H1 (cell line): Measurements from ENCODE around the gene SLAIN2. TPM values are rescaled to one million over a fixed set of nuclear protein-coding genes. Genes with fewer than 3 reads are reported as not detected.

Experiments
- CTCF ChIA-PET: fragments of 300-600 bp; sonication (Branson Sonifier 250); formaldehyde crosslinking; loops from one replicate; lab custom pipeline; 2021; ENCODE audit not compliant: partially characterized antibody; lab: Charles Lee
- POLR2A ChIA-PET: fragments of 300-600 bp; sonication (Branson Sonifier 250); formaldehyde crosslinking; loops from one replicate; lab custom pipeline; 2021; ENCODE audit warnings: inconsistent platforms; ENCODE audit not compliant: partially characterized antibody; lab: Charles Lee
- DNase-seq, 2 experiments: peaks; one replicate each; pipeline versions ENCODE4 v3.0.0 to v3.0.0-alpha.2; 2010 to 2022; ENCODE audit warnings: low spot score in 2 of 2, low read depth in 1 of 2, mixed read lengths in 1 of 2
- FAIRE-seq: peaks from 2 replicates; lab custom pipeline; 2011; peaks lifted over from hg19 to GRCh38; lab: Jason Lieb, UNC
- H2AFZ ChIP-seq: 2 replicates; pipeline ENCODE4 v1.8.1; 2012; ENCODE audit warnings: low read length, inconsistent platforms
- H2AK5ac ChIP-seq: 2 replicates; pipeline ENCODE4 v1.6.1; 2013; ENCODE audit warnings: low read depth, low read length
- H2BK120ac ChIP-seq: replicated peaks from 2 replicates; pipeline ENCODE3; 2013; ENCODE audit warnings: low read depth, low read length, inconsistent platforms
- H2BK12ac ChIP-seq: 2 replicates; pipeline ENCODE4 v1.6.1; 2013; ENCODE audit warnings: low read depth, low read length
- H2BK15ac ChIP-seq: 2 replicates; pipeline ENCODE4 v1.6.1; 2013; ENCODE audit warnings: low read length
- H2BK20ac ChIP-seq: 2 replicates; pipeline ENCODE4 v1.6.1; 2013; ENCODE audit warnings: low read length
- H2BK5ac ChIP-seq: 2 replicates; pipeline ENCODE4 v1.6.1; 2013; ENCODE audit warnings: low read depth, low read length
- H3K14ac ChIP-seq: 2 replicates; pipeline ENCODE4 v1.6.1; 2013; ENCODE audit warnings: inconsistent platforms; ENCODE audit not compliant: insufficient read length
- H3K18ac ChIP-seq: 2 replicates; pipeline ENCODE4 v1.6.1; 2013; ENCODE audit warnings: low read length; ENCODE audit errors: extremely low read depth
- H3K23ac ChIP-seq: 2 replicates; pipeline ENCODE4 v1.6.1; 2013; ENCODE audit warnings: inconsistent platforms; ENCODE audit not compliant: insufficient read length
- H3K23me2 ChIP-seq: 2 replicates; pipeline ENCODE4 v1.6.1; 2013; ENCODE audit warnings: low read depth, low read length
- H3K27ac ChIP-seq: 2 replicates; pipeline ENCODE4 v1.6.1; 2011; ENCODE audit warnings: low read depth, low read length, inconsistent platforms
- H3K27me3 ChIP-seq, 4 experiments: replicated peaks in 1 of 4; 1 replicate in 1 of 4; 2 replicates in 3 of 4; pipeline versions ENCODE4 v1.6.1 to v1.8.1; 2011 to 2013; ENCODE audit warnings: low read length in 3 of 4, mild to moderate bottlenecking in 3 of 4, inconsistent platforms in 2 of 4, mixed read lengths in 2 of 4, moderate library complexity in 1 of 4; ENCODE audit not compliant: control insufficient read depth in 3 of 4, insufficient read depth in 3 of 4; ENCODE audit errors: extremely low read depth in 1 of 4
- H3K36me3 ChIP-seq, 4 experiments: 2 replicates each; pipeline versions ENCODE4 v1.6.1 to v1.8.1; 2011 to 2013; ENCODE audit warnings: mild to moderate bottlenecking in 4 of 4, low read length in 3 of 4, moderate library complexity in 2 of 4, control low read depth in 1 of 4, inconsistent platforms in 1 of 4; ENCODE audit not compliant: insufficient read depth in 4 of 4, control insufficient read depth in 2 of 4
- H3K4ac ChIP-seq: replicated peaks from 2 replicates; pipeline ENCODE3; 2013; ENCODE audit warnings: low read length, low read depth, mixed read lengths, inconsistent platforms; ENCODE audit not compliant: insufficient read length
- H3K4me1 ChIP-seq, 4 experiments: replicated peaks in 1 of 4; 1 replicate in 1 of 4; 2 replicates in 3 of 4; pipeline versions ENCODE4 v1.6.1 to v1.8.1; 2011 to 2013; ENCODE audit warnings: low read length in 3 of 4, inconsistent platforms in 2 of 4, mixed read lengths in 1 of 4; ENCODE audit not compliant: insufficient read depth in 4 of 4, control insufficient read depth in 3 of 4
- H3K4me2 ChIP-seq, 2 experiments: 2 replicates each; pipeline versions ENCODE4 v1.6.1 to v1.8.1; 2011 to 2013; ENCODE audit warnings: low read depth in 2 of 2, low read length in 2 of 2, control low read depth in 1 of 2, inconsistent platforms in 1 of 2, mild to moderate bottlenecking in 1 of 2; ENCODE audit not compliant: insufficient read depth in 1 of 2
- H3K4me3 ChIP-seq, 4 experiments: fragments of 200-600, 300-600 bp in 1 of 4; sonication (generic), shearing (Covaris generic), sonication (Bioruptor Twin) in 1 of 4; 2 replicates each; pipeline versions ENCODE4 v1.5.1 to v1.8.1; 2011 to 2016; ENCODE audit warnings: low read length in 4 of 4, low read depth in 3 of 4, control low read depth in 2 of 4, inconsistent platforms in 2 of 4, mild to moderate bottlenecking in 2 of 4, mixed read lengths in 1 of 4, moderate library complexity in 1 of 4; ENCODE audit not compliant: insufficient read depth in 2 of 4; ENCODE audit errors: extremely low read depth in 1 of 4
- H3K56ac ChIP-seq: replicated peaks from 2 replicates; pipeline ENCODE3; 2013; ENCODE audit warnings: low read depth, mild to moderate bottlenecking, mixed read lengths, low read length, inconsistent platforms; ENCODE audit not compliant: insufficient read length
- H3K79me1 ChIP-seq: 2 replicates; pipeline ENCODE4 v1.6.1; 2013; ENCODE audit warnings: low read depth, low read length, control low read depth
- H3K79me2 ChIP-seq, 2 experiments: 2 replicates each; pipeline versions ENCODE4 v1.6.1 to v1.8.1; 2012 to 2013; ENCODE audit warnings: low read length in 2 of 2, mild to moderate bottlenecking in 2 of 2, inconsistent platforms in 1 of 2; ENCODE audit not compliant: insufficient read depth in 2 of 2, control insufficient read depth in 1 of 2
- H3K9ac ChIP-seq, 4 experiments: replicated peaks in 1 of 4; 1 replicate in 1 of 4; 2 replicates in 3 of 4; pipeline versions ENCODE4 v1.6.1 to v1.8.1; 2011 to 2013; ENCODE audit warnings: low read depth in 3 of 4, low read length in 3 of 4, control low read depth in 2 of 4, mild to moderate bottlenecking in 2 of 4, moderate library complexity in 2 of 4, inconsistent platforms in 1 of 4; ENCODE audit errors: extremely low read depth in 1 of 4
- H3K9me3 ChIP-seq, 2 experiments: 2 replicates each; pipeline versions ENCODE4 v1.6.1 to v1.8.1; 2012 to 2013; ENCODE audit warnings: mild to moderate bottlenecking in 2 of 2, moderate library complexity in 2 of 2, control low read depth in 1 of 2, inconsistent platforms in 1 of 2, low read depth in 1 of 2, low read length in 1 of 2, mixed read lengths in 1 of 2; ENCODE audit not compliant: insufficient read depth in 2 of 2
- H4K20me1 ChIP-seq, 2 experiments: replicated peaks in 1 of 2; 2 replicates each; pipeline versions ENCODE3 to v1.8.1; 2011 to 2013; ENCODE audit warnings: inconsistent platforms in 2 of 2, low read length in 2 of 2, mild to moderate bottlenecking in 1 of 2; ENCODE audit not compliant: insufficient read depth in 2 of 2, control insufficient read depth in 1 of 2
- H4K5ac ChIP-seq: 2 replicates; pipeline ENCODE4 v1.6.1; 2013; ENCODE audit warnings: low read length, low read depth, mixed read lengths, inconsistent platforms; ENCODE audit not compliant: insufficient read length
- H4K8ac ChIP-seq: 2 replicates; pipeline ENCODE4 v1.8.0; 2013; ENCODE audit warnings: mild to moderate bottlenecking, moderate library complexity, low read length, inconsistent platforms; ENCODE audit not compliant: insufficient read depth; ENCODE audit errors: extremely low read depth
- H4K91ac ChIP-seq: replicated peaks from 2 replicates; pipeline ENCODE3; 2013; ENCODE audit warnings: low read length, mixed read lengths, inconsistent platforms; ENCODE audit not compliant: insufficient read length
- CEBPB ChIP-seq: IDR thresholded peaks from 2 replicates; pipeline ENCODE4 v1.6.1; 2012; ENCODE audit warnings: low read depth, low read length
- FOSL1 ChIP-seq: IDR thresholded peaks from 2 replicates; pipeline ENCODE4 v1.6.1; 2011; ENCODE audit warnings: mild to moderate bottlenecking, low read depth, low read length, moderate library complexity; ENCODE audit not compliant: insufficient read depth
- HDAC2 ChIP-seq, 2 experiments: fragments of 300-600 bp in 1 of 2; sonication (generic) in 1 of 2; IDR thresholded peaks; 2 replicates each; pipeline ENCODE4 v1.6.1; 2011 to 2012; ENCODE audit warnings: low read depth in 2 of 2, low read length in 2 of 2, mild to moderate bottlenecking in 2 of 2, moderate library complexity in 2 of 2, borderline replicate concordance in 1 of 2, inconsistent platforms in 1 of 2
- TAF7 ChIP-seq: optimal IDR thresholded peaks from 2 replicates; pipeline ENCODE3; 2011; ENCODE audit warnings: low read depth, mild to moderate bottlenecking, inconsistent platforms, low read length, moderate library complexity, borderline replicate concordance
- WGBS, 2 experiments: shearing (Covaris generic) in 1 of 2; methylation state at CpG; one replicate each; pipeline versions ENCODE4 v1.1.6 to v1.1.7; 2013 to 2015; ENCODE audit warnings: low lambda C conversion rate in 2 of 2, mixed read lengths in 2 of 2, inconsistent platforms in 1 of 2, low coverage in 1 of 2, missing lambda C conversion rate in 1 of 2; ENCODE audit not compliant: insufficient replicate concordance in 2 of 2, insufficient coverage in 1 of 2, insufficient read length in 1 of 2; ENCODE audit errors: extremely low coverage in 1 of 2, missing lambda C conversion rate in 1 of 2; 5-methylcytosine and 5-hydroxymethylcytosine counted together
- polyA plus RNA-seq, 7 experiments: library from polyadenylated mRNA; depleted of rRNA in 3 of 7; stranded (reverse) in 5 of 7; unstranded in 2 of 7; fragments of >200 nt in 5 of 7; fragments of 200-250 nt in 2 of 7; gene quantifications; 1 replicate in 5 of 7; 2 replicates in 1 of 7; 4 replicates in 1 of 7; pipeline versions ENCODE4 v1.2.1 to v1.2.3, GENCODE V29; 2011 to 2013; ENCODE audit warnings: missing spikeins in 2 of 7, mixed read lengths in 2 of 7
- total RNA-seq: library from RNA; stranded (reverse); fragmentation: NEBNext Ultra II Directional; extraction: Animal tissue kit (Norgen Biotek cat#: 25700); gene quantifications from 2 replicates; pipeline ENCODE4 v1.2.1, GENCODE V29; 2021
- TF ChIP-seq, protein P1 (sequence below), 3 experiments: IDR thresholded peaks; 1 replicate in 2 of 3; 2 replicates in 1 of 3; pipeline versions ENCODE4 v1.5.1 to v1.6.1; 2011; ENCODE audit warnings: low read length in 3 of 3, mild to moderate bottlenecking in 3 of 3, inconsistent platforms in 2 of 3, low read depth in 1 of 3, moderate library complexity in 1 of 3; ENCODE audit not compliant: insufficient read depth in 1 of 3; ENCODE audit errors: control extremely low read depth in 1 of 3
- TF ChIP-seq, protein P2 (sequence below): IDR thresholded peaks from 2 replicates; pipeline ENCODE4 v1.6.1; 2012; ENCODE audit warnings: low read length, inconsistent platforms

The SLAIN2 gene
- total and polyA plus RNA-seq, 2 of the 8 experiments (the other 6 are each of a cell fraction or from before 2014, with no cell fraction given), result 8.2 to 40.0 TPM

DNA sequence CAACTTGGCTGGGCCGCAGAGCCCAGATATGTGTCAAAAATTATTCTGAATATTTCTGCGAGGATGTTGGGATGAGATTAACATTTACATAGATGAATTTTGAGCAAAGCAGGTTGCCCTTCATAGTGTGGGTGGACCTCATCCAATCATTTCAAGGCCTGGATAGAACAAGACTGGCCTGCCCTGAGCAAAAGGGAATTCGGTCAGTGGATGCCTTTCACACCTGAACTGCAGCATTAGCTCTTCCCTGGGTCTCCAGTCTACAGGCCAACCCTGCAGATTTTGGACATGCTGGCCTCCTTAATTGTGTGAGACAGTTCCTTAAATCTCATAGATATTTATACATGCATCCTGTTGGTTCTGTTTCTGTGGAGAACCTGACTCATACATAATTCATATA is 109.4 kb downstream of the SLAIN2 start:
- Histone ChIP-seq H2BK120ac (no peak overlapping the region), H4K5ac (no peak overlapping the region), H3K4me3 (no peak overlapping the region), H2BK5ac (no peak overlapping the region), H3K4me2 (no peak overlapping the region), H3K4ac (no peak overlapping the region), H3K79me2 (no peaks in the 10 kb centered on the region), H2BK15ac (no peak overlapping the region), H2AFZ (no peak overlapping the region), H3K4me1 (no peaks in the 10 kb centered on the region), H2AK5ac (no peak overlapping the region), H4K8ac (no peak overlapping the region; the same call in 1 of the 2 replicates), H3K56ac (no peak overlapping the region), H3K79me1 (no peaks in the 10 kb centered on the region), H3K9ac (peak overlapping the region in 1 of 4 experiments; percentile 37; a peak in 1 of 7 replicates), H2BK20ac (no peak overlapping the region), H4K91ac (no peak overlapping the region), H4K20me1 (no peaks in the 10 kb centered on the region), H3K9me3 (no peaks in the 10 kb centered on the region), H3K27me3 (no peaks in the 10 kb centered on the region), H3K27ac (no peak overlapping the region), H3K23me2 (no peaks in the 10 kb centered on the region), H3K36me3 (no peaks in the 10 kb centered on the region), H2BK12ac (no peak overlapping the region), H3K18ac (no peak overlapping the region), H3K14ac (no peak overlapping the region), H3K23ac (no peak overlapping the region)
- CTCF ChIA-PET, result no interaction called here
- TF ChIP-seq TAF7 (no peak), FOSL1 (no peak), CEBPB (no peak), HDAC2 (IDR thresholded peaks at IDR 0.05; ENCODE audit: borderline replicate concordance in 1 of 2, low read depth in 2 of 2, low read length in 2 of 2) (no peak)
- TF ChIP-seq, protein P1, sequence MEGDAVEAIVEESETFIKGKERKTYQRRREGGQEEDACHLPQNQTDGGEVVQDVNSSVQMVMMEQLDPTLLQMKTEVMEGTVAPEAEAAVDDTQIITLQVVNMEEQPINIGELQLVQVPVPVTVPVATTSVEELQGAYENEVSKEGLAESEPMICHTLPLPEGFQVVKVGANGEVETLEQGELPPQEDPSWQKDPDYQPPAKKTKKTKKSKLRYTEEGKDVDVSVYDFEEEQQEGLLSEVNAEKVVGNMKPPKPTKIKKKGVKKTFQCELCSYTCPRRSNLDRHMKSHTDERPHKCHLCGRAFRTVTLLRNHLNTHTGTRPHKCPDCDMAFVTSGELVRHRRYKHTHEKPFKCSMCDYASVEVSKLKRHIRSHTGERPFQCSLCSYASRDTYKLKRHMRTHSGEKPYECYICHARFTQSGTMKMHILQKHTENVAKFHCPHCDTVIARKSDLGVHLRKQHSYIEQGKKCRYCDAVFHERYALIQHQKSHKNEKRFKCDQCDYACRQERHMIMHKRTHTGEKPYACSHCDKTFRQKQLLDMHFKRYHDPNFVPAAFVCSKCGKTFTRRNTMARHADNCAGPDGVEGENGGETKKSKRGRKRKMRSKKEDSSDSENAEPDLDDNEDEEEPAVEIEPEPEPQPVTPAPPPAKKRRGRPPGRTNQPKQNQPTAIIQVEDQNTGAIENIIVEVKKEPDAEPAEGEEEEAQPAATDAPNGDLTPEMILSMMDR (IDR thresholded peaks at IDR 0.05; ENCODE audit: control extremely low read depth in 1 of 3, insufficient read depth in 1 of 3, low read depth in 1 of 3, low read length in 3 of 3), result no peak
- TF ChIP-seq, protein P2, sequence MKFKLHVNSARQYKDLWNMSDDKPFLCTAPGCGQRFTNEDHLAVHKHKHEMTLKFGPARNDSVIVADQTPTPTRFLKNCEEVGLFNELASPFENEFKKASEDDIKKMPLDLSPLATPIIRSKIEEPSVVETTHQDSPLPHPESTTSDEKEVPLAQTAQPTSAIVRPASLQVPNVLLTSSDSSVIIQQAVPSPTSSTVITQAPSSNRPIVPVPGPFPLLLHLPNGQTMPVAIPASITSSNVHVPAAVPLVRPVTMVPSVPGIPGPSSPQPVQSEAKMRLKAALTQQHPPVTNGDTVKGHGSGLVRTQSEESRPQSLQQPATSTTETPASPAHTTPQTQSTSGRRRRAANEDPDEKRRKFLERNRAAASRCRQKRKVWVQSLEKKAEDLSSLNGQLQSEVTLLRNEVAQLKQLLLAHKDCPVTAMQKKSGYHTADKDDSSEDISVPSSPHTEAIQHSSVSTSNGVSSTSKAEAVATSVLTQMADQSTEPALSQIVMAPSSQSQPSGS, result no peak
- FAIRE-seq (no peak), DNase-seq (no peak)
- POLR2A ChIA-PET, result interaction anchor here (0.6 kb wide), 1 partner anchor 18 kb away, joined by 3 read pairs; no protein-coding TSS in a partner anchor
- 95% methylated on average over 3 of the region's 3 CpGs; no CpG with 5 or more reads in 1 of the 2 experiments for WGBS, 2 experiments
